HL-60 (cell line): Measurements from ENCODE around the gene XYLT1.

Experiments used
- CTCF ChIP-seq: IDR thresholded peaks from one replicate; pipeline ENCODE4 v1.5.1; 2011; ENCODE audit warnings: low read length, control low read depth, inconsistent platforms; ENCODE audit not compliant: insufficient read depth
- GABPA ChIP-seq: IDR thresholded peaks from 2 replicates; pipeline ENCODE4 v1.6.1; 2012; ENCODE audit warnings: low read depth

- TF ChIP-seq CTCF (no peak), GABPA (no peak)
Measured at GRCh38 chr16:17412221-17412620, 58.5 kb downstream of the XYLT1 start.
